OCI-LY7 (cell line): Measurements from ENCODE around the gene PSMC2. TPM values are rescaled to one million over a fixed set of nuclear protein-coding genes. Genes with fewer than 3 reads are reported as not detected.

Experiments used
- BruUV-seq: library from RNA; stranded (reverse); fragments of 400-500 nt; replicated peaks from 2 replicates; lab custom pipeline; 2021; lab: Mats Ljungman, UMichigan
- CTCF ChIA-PET: fragments of 300-600 bp; sonication (Branson Sonifier 250); formaldehyde crosslinking; loops from one replicate; lab custom pipeline; 2022; ENCODE audit warnings: antibody characterized with exemption; ENCODE audit not compliant: unreplicated experiment; lab: Charles Lee
- POLR2A ChIA-PET: fragments of 300-600 bp; sonication (Branson Sonifier 250); formaldehyde crosslinking; loops from one replicate; lab custom pipeline; 2022; ENCODE audit warnings: antibody characterized with exemption; lab: Charles Lee
- DNase-seq: peaks from one replicate; pipeline ENCODE4 v3.0.0-alpha.2; 2015; ENCODE audit warnings: low spot score
- H2AFZ ChIP-seq: fragments of 200-600 bp; sonication (generic), shearing (Covaris generic); 2 replicates; pipeline ENCODE4 v1.6.1; 2014; ENCODE audit warnings: mild to moderate bottlenecking, antibody characterized with exemption, low read length, moderate library complexity
- H3K27ac ChIP-seq: fragments of 200-600 bp; sonication (generic); 2 replicates; pipeline ENCODE4 v1.5.1; 2014; ENCODE audit warnings: mixed run types, low read depth, mild to moderate bottlenecking, moderate library complexity, low read length, inconsistent platforms; ENCODE audit not compliant: poor library complexity, severe bottlenecking
- H3K36me3 ChIP-seq: fragments of 200-600 bp; sonication (generic); 2 replicates; pipeline ENCODE4 v1.6.1; 2014; ENCODE audit warnings: mild to moderate bottlenecking, antibody characterized with exemption, low read length, moderate library complexity, mixed read lengths; ENCODE audit not compliant: insufficient read depth
- H3K4me1 ChIP-seq: fragments of 200-600 bp; sonication (generic); 2 replicates; pipeline ENCODE4 v1.5.1; 2014; ENCODE audit warnings: mild to moderate bottlenecking, low read length; ENCODE audit not compliant: insufficient read depth, poor library complexity, severe bottlenecking
- H3K4me2 ChIP-seq: fragments of 200-600 bp; sonication (generic); 2 replicates; pipeline ENCODE4 v1.6.1; 2014; ENCODE audit warnings: mild to moderate bottlenecking, low read length
- H3K4me3 ChIP-seq: fragments of 200-600 bp; sonication (generic); 2 replicates; pipeline ENCODE4 v1.5.1; 2014; ENCODE audit warnings: mild to moderate bottlenecking, low read depth, low read length; ENCODE audit not compliant: poor library complexity, severe bottlenecking
- H3K79me2 ChIP-seq: fragments of 200-600 bp; sonication (generic); 2 replicates; pipeline ENCODE4 v1.6.1; 2016; ENCODE audit warnings: low read depth, mild to moderate bottlenecking, low read length, moderate library complexity, mixed read lengths; ENCODE audit not compliant: insufficient read depth
- H3K9me2 ChIP-seq: fragments of 200-600 bp; sonication (generic); 2 replicates; pipeline ENCODE4 v1.6.1; 2016; ENCODE audit warnings: mild to moderate bottlenecking, low read length, mixed read lengths; ENCODE audit not compliant: insufficient read depth
- H3K9me3 ChIP-seq: fragments of 200-600 bp; sonication (generic); 2 replicates; pipeline ENCODE4 v1.6.1; 2014; ENCODE audit warnings: mild to moderate bottlenecking, mixed run types, low read length, mixed read lengths
- H4K20me1 ChIP-seq: fragments of 200-600 bp; sonication (generic); 2 replicates; pipeline ENCODE4 v1.6.1; 2014; ENCODE audit warnings: mild to moderate bottlenecking, antibody characterized with exemption, low read length, moderate library complexity, mixed read lengths; ENCODE audit not compliant: insufficient read depth
- EZH2phosphoT487 ChIP-seq: fragments of 200-600 bp; sonication (generic); IDR thresholded peaks from 2 replicates; pipeline ENCODE4 v1.6.1; 2018; ENCODE audit warnings: low read depth, borderline replicate concordance, mild to moderate bottlenecking, mixed run types, antibody characterized with exemption, low read length, moderate library complexity, mixed read lengths
- intact Hi-C: fragments of 100-400 bp; cut with micrococcal nuclease; formaldehyde crosslinking; loops from one replicate; pipeline ENCODE4 v1.10.0; 2022; ENCODE audit not compliant: unreplicated experiment
- total RNA-seq, 2 experiments: library from RNA; depleted of rRNA in 1 of 2; stranded (reverse); fragments of >200 nt in 1 of 2; shearing (Covaris generic) in 1 of 2; gene quantifications; 2 replicates each; pipeline ENCODE4 v1.2.3, GENCODE V29; 2014 to 2022
- TF ChIP-seq, protein P1 (sequence below): fragments of 200-600 bp; sonication (generic); conservative IDR thresholded peaks from 2 replicates; pipeline ENCODE4 v1.5.1; 2014; ENCODE audit warnings: mild to moderate bottlenecking, antibody characterized with exemption, low read length, moderate library complexity, mixed read lengths

Gene PSMC2
- total RNA-seq, 2 experiments from 2014 or later = 77.7 to 129 TPM

DNA sequence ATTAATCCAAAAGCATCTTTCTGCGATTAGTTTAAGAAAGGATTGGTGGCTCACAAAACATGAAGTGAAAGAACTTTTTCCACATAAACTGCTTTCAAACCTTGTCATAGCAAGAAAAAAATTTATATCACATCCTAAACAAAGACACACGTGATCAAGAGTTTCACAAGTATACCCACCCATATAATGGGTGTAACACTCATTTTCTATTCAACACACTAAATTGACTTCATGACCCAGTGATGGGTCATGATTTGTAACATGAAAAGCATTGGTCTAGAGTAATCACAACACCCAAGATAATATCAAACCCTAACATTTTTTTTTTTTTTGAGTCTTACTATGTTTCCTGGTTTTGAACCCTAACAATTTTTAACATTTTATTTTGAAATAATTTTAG, 32.6 kb upstream of the PSMC2 start:
- Histone ChIP-seq H3K4me2 (no peak overlapping the region), H3K4me3 (no peak overlapping the region), H3K4me1 (no peaks in the 10 kb centered on the region), H4K20me1 (peaks cover 27% of the 10 kb centered on the region), H3K9me2 (no peaks in the 10 kb centered on the region), H3K79me2 (0 out of 2 replicates have a peak, but pooled peaks cover 6% of the 10 kb centered on the region), H3K27ac (no peak overlapping the region), H2AFZ (no peak overlapping the region), H3K36me3 (peaks cover 100% of the 10 kb centered on the region), H3K9me3 (no peaks in the 10 kb centered on the region)
- no peak for DNase-seq
- intact Hi-C loops = no loop called here
- ChIA-PET CTCF (no interaction called here), POLR2A (interaction anchor here (1.2 kb wide), 1 partner anchor 9 kb away, joined by 4 read pairs; no protein-coding TSS in a partner anchor)
- BruUV-seq = no TSS peak
- TF ChIP-seq, protein P1, sequence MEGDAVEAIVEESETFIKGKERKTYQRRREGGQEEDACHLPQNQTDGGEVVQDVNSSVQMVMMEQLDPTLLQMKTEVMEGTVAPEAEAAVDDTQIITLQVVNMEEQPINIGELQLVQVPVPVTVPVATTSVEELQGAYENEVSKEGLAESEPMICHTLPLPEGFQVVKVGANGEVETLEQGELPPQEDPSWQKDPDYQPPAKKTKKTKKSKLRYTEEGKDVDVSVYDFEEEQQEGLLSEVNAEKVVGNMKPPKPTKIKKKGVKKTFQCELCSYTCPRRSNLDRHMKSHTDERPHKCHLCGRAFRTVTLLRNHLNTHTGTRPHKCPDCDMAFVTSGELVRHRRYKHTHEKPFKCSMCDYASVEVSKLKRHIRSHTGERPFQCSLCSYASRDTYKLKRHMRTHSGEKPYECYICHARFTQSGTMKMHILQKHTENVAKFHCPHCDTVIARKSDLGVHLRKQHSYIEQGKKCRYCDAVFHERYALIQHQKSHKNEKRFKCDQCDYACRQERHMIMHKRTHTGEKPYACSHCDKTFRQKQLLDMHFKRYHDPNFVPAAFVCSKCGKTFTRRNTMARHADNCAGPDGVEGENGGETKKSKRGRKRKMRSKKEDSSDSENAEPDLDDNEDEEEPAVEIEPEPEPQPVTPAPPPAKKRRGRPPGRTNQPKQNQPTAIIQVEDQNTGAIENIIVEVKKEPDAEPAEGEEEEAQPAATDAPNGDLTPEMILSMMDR = no peak
- TF ChIP-seq EZH2phosphoT487 = no peak

DNA sequence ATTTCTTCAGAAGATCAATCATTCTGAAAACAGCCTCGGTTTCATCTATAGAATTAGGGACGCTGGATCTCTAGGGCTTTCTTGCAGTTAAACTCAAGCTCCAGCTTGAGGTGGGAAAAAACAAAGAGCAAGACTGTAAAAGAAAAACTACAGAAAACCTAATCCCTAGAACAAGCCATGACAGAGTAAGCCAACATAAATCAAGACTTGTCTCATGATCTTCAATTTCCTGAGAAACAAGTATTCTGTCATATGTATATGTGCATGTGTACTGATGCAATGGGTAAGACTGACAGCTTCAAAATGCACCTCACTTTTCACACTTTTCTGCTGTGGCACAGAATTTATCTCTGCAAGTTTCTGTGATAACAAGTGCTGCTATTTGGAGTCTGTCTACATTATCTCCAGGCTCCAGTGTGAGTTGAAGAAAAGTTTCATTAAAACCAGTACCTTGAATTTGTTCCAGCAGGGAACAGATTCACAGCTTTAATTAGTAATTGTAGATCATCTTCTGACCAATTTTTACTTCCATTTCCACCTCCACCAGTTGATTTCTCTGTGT, 31.0 kb upstream of the PSMC2 start:
- no peak overlapping the region for H3K4me2 ChIP-seq
- POLR2A ChIA-PET = interaction anchor here (0.7 to 1.0 kb wide), 2 partner anchors 13 to 31 kb away, joined by 4 read pairs; partner anchors contain the start of gene PSMC2
- no peaks in the 10 kb centered on the region for H3K9me2 ChIP-seq
- H3K36me3 ChIP-seq = peaks cover 99% of the 10 kb centered on the region
- peaks cover 27% of the 10 kb centered on the region for H4K20me1 ChIP-seq
- no peaks in the 10 kb centered on the region for H3K79me2 ChIP-seq
- no peak for DNase-seq
- no peak overlapping the region for H3K27ac ChIP-seq
- H3K4me3 ChIP-seq = no peak overlapping the region
- TF ChIP-seq EZH2phosphoT487 = no peak
- TF ChIP-seq, protein P1 = no peak
- BruUV-seq = no TSS peak
- no peaks in the 10 kb centered on the region for H3K4me1 ChIP-seq
- intact Hi-C loops = no loop called here
- no peaks in the 10 kb centered on the region for H3K9me3 ChIP-seq
- CTCF ChIA-PET = no interaction called here
- no peak overlapping the region for H2AFZ ChIP-seq

DNA sequence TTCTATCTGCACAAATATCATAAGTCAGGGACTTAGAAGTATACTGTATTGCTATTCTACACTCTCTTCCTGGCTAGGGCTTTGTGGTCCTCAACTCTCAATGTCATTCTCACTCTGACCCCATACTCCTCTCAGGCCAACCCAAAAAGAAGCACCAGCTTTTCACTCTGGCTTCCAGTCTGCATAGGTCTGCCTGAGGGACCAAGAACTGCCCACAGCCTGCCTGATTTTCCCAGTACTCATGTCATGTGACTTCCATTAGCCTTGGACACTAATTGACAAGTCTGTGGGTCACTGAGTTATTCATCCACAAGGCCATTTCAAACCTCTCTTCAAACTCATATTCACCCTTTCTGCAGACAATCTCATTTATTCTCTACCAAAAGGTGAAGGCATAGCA, 30.4 kb upstream of the PSMC2 start:
- no peak for DNase-seq
- no peak for TF ChIP-seq EZH2phosphoT487
- TF ChIP-seq, protein P1 = no peak
- H3K4me3 ChIP-seq = no peak overlapping the region
- H4K20me1 ChIP-seq = peaks cover 27% of the 10 kb centered on the region
- no peaks in the 10 kb centered on the region for H3K9me2 ChIP-seq
- intact Hi-C loops = no loop called here
- H3K27ac ChIP-seq = no peak overlapping the region
- CTCF ChIA-PET = no interaction called here
- H3K36me3 ChIP-seq = peaks cover 98% of the 10 kb centered on the region
- no peak overlapping the region for H2AFZ ChIP-seq
- H3K4me1 ChIP-seq = no peaks in the 10 kb centered on the region
- H3K79me2 ChIP-seq = no peaks in the 10 kb centered on the region
- BruUV-seq = no TSS peak
- POLR2A ChIA-PET = interaction anchor here (0.6 to 1.0 kb wide), 2 partner anchors 14 to 25 kb away, joined by 3 to 4 read pairs; no protein-coding TSS in a partner anchor
- no peak overlapping the region for H3K4me2 ChIP-seq
- H3K9me3 ChIP-seq = no peaks in the 10 kb centered on the region
